Osteocyte (in vitro differentiated cells): ENCODE measurements around the gene RFT1. TPM values are rescaled to one million over a fixed set of nuclear protein-coding genes. Genes with fewer than 3 reads are reported as not detected.
A peak's percentile ranks its signal among the peaks of the same experiment; 100 is the strongest.

ENCODE experiments used
- DNase-seq: peaks from one replicate; pipeline ENCODE4 v3.0.0; 2021; ENCODE audit warnings: mixed read lengths; ENCODE audit not compliant: unreplicated experiment; ENCODE audit errors: extremely low spot score
- H3K27ac Mint-ChIP-seq: one replicate; pipeline ENCODE4 v1.8.0; 2021; ENCODE audit warnings: mild to moderate bottlenecking, mixed read lengths; ENCODE audit not compliant: unreplicated experiment
- H3K27me3 Mint-ChIP-seq: one replicate; pipeline ENCODE4 v1.8.0; 2021; ENCODE audit warnings: mixed read lengths; ENCODE audit not compliant: unreplicated experiment
- H3K36me3 Mint-ChIP-seq: one replicate; pipeline ENCODE4 v1.8.0; 2021; ENCODE audit warnings: mixed read lengths; ENCODE audit not compliant: unreplicated experiment
- H3K4me1 Mint-ChIP-seq: one replicate; pipeline ENCODE4 v1.8.0; 2021; ENCODE audit warnings: mixed read lengths; ENCODE audit not compliant: unreplicated experiment
- H3K4me3 Mint-ChIP-seq: one replicate; pipeline ENCODE4 v1.8.0; 2021; ENCODE audit warnings: mild to moderate bottlenecking, moderate library complexity, mixed read lengths; ENCODE audit not compliant: unreplicated experiment
- H3K9me3 Mint-ChIP-seq: one replicate; pipeline ENCODE4 v1.8.0; 2021; ENCODE audit warnings: mixed read lengths; ENCODE audit not compliant: unreplicated experiment
- total RNA-seq: library from RNA; stranded (reverse); gene quantifications from 2 replicates; pipeline ENCODE4 v1.2.1, GENCODE V29; 2021
- TF ChIP-seq, protein P1 (sequence below): fragments of 200-600 bp; sonication (generic); IDR thresholded peaks from 2 replicates; pipeline ENCODE4 v1.5.0; 2021; ENCODE audit warnings: antibody characterized with exemption, mild to moderate bottlenecking, moderate library complexity

The RFT1 gene
- total RNA-seq, 1 donor from 2014 or later = 21.4 TPM

DNA sequence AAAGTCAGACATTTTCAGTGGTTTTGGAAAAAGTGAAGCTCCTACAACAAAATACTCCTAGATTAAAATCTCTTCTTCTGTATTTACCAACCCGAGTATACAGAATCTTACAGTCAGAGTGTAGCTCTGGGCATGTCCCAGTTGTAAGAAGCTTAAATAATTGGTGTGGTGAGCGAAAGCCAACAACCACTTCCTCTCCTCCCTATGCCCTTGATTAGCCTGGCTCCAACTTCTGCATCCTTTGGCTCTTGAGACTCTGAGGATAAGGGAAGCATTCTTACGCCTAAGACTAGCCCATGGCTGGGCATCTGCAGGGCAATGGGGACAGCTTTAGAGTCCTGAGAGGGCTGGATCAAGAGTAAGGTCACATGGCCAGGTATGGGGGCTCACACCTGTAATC is 25.5 kb downstream of the RFT1 start:
- H3K4me1 Mint-ChIP-seq = peaks cover 8% of the 10 kb centered on the region
- no peaks in the 10 kb centered on the region for H3K9me3 Mint-ChIP-seq
- DNase-seq = no peak
- no peaks in the 10 kb centered on the region for H3K27me3 Mint-ChIP-seq
- H3K27ac Mint-ChIP-seq = no peak overlapping the region
- TF ChIP-seq, protein P1, sequence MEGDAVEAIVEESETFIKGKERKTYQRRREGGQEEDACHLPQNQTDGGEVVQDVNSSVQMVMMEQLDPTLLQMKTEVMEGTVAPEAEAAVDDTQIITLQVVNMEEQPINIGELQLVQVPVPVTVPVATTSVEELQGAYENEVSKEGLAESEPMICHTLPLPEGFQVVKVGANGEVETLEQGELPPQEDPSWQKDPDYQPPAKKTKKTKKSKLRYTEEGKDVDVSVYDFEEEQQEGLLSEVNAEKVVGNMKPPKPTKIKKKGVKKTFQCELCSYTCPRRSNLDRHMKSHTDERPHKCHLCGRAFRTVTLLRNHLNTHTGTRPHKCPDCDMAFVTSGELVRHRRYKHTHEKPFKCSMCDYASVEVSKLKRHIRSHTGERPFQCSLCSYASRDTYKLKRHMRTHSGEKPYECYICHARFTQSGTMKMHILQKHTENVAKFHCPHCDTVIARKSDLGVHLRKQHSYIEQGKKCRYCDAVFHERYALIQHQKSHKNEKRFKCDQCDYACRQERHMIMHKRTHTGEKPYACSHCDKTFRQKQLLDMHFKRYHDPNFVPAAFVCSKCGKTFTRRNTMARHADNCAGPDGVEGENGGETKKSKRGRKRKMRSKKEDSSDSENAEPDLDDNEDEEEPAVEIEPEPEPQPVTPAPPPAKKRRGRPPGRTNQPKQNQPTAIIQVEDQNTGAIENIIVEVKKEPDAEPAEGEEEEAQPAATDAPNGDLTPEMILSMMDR = no peak
- no peak overlapping the region for H3K4me3 Mint-ChIP-seq
- H3K36me3 Mint-ChIP-seq = peaks cover 32% of the 10 kb centered on the region

DNA sequence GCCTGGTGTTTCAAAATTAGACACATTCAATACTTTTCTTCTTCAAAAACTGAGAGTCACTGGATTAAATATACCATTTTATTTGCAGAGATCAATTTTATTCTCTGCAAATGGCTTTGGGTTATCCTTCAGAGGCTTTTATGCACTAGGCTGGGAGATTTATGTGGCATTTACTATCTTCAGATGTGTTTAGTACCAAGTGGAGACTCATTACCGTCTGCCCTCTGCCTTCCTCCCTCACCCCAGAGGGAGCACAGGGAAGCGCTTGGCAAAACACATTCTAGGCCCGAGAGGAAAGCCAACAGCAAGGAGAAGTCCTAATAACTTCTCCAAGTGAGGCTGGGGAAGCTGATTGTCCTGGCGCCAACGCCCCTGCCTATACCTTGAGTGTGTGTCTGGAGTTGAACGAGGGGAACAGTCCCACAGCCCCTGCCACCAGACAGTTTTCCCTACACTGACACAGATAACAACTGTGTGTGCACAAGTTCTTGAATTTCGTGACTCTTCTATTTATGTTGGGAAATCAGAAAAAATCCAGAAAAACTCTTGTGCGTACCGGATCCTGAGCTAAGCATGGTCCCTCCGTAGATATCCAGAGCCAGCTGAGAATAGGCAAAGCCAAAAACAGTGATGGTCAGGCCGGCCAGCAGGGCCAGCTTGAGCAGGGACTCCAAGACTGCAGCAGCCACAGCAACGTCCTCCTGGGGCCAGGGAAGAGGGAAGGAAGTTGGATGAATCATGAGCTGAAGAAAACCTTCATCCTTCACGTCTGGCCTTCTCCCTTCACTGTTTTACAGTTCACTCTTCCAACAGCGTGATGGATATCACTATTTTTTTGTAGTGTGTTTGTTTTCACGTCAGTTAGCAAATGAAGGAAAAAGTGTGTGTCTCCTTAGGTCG is 26.6 kb downstream of the RFT1 start:
- Mint-ChIP-seq H3K27ac (no peak overlapping the region), H3K27me3 (no peaks in the 10 kb centered on the region), H3K9me3 (no peaks in the 10 kb centered on the region), H3K4me1 (peaks cover 4% of the 10 kb centered on the region), H3K4me3 (no peak overlapping the region), H3K36me3 (peaks cover 31% of the 10 kb centered on the region)
- no peak for DNase-seq
- TF ChIP-seq, protein P1 = no peak

GRCh38 chr3:53102601-53103147 is 27.6 kb downstream of the RFT1 start:
- TF ChIP-seq, protein P1 = no peak
- H3K27me3 Mint-ChIP-seq = no peaks in the 10 kb centered on the region
- peaks cover 30% of the 10 kb centered on the region for H3K36me3 Mint-ChIP-seq
- H3K4me3 Mint-ChIP-seq = no peak overlapping the region
- H3K9me3 Mint-ChIP-seq = no peaks in the 10 kb centered on the region
- no peak for DNase-seq
- peaks cover 4% of the 10 kb centered on the region for H3K4me1 Mint-ChIP-seq
- no peak overlapping the region for H3K27ac Mint-ChIP-seq

DNA sequence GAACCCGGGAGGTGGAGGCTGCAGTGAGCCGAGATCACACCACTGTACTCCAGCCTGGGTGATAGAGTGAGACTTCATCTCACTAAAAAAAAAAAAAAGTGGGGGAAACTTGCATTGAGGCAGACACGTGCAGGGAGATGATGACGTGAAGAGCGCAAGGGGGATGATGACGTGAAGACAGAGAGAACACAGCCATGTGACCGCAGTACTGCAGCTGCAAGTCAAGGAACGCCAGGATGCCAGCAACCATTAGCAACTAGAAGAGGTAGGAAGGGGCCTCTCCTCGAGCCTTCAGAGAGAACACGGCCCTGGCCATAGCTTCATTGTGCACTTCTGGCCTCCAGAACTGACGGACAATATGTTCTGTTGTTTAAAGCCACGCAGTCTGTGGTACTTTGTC is 28.3 kb downstream of the RFT1 start:
- no peak for DNase-seq
- H3K9me3 Mint-ChIP-seq = no peaks in the 10 kb centered on the region
- peaks cover 31% of the 10 kb centered on the region for H3K36me3 Mint-ChIP-seq
- TF ChIP-seq, protein P1 = no peak
- H3K27me3 Mint-ChIP-seq = no peaks in the 10 kb centered on the region
- peaks cover 4% of the 10 kb centered on the region for H3K4me1 Mint-ChIP-seq
- H3K27ac Mint-ChIP-seq = peak overlapping the region; percentile 35
- no peak overlapping the region for H3K4me3 Mint-ChIP-seq

- Mint-ChIP-seq H3K9me3 (no peaks in the 10 kb centered on the region), H3K27ac (no peak overlapping the region), H3K36me3 (peaks cover 27% of the 10 kb centered on the region), H3K4me3 (no peak overlapping the region), H3K4me1 (peaks cover 4% of the 10 kb centered on the region), H3K27me3 (no peaks in the 10 kb centered on the region)
- DNase-seq = no peak
- TF ChIP-seq, protein P1 = no peak
Measured at GRCh38 chr3:53100818-53101466, 29.3 kb downstream of the RFT1 start.
